OCI-LY7 (cell line): Measurements from ENCODE around the gene NIN. TPM values are rescaled to one million over a fixed set of nuclear protein-coding genes. Genes with fewer than 3 reads are reported as not detected.

ENCODE experiments used
- BruUV-seq: library from RNA; stranded (reverse); fragments of 400-500 nt; replicated peaks from 2 replicates; lab custom pipeline; 2021; lab: Mats Ljungman, UMichigan
- CTCF ChIA-PET: fragments of 300-600 bp; sonication (Branson Sonifier 250); formaldehyde crosslinking; loops from one replicate; lab custom pipeline; 2022; ENCODE audit warnings: antibody characterized with exemption; ENCODE audit not compliant: unreplicated experiment; lab: Charles Lee
- POLR2A ChIA-PET: fragments of 300-600 bp; sonication (Branson Sonifier 250); formaldehyde crosslinking; loops from one replicate; lab custom pipeline; 2022; ENCODE audit warnings: antibody characterized with exemption; lab: Charles Lee
- DNase-seq: peaks from one replicate; pipeline ENCODE4 v3.0.0-alpha.2; 2015; ENCODE audit warnings: low spot score
- H2AFZ ChIP-seq: fragments of 200-600 bp; sonication (generic), shearing (Covaris generic); 2 replicates; pipeline ENCODE4 v1.6.1; 2014; ENCODE audit warnings: mild to moderate bottlenecking, antibody characterized with exemption, low read length, moderate library complexity
- H3K27ac ChIP-seq: fragments of 200-600 bp; sonication (generic); 2 replicates; pipeline ENCODE4 v1.5.1; 2014; ENCODE audit warnings: mixed run types, low read depth, mild to moderate bottlenecking, moderate library complexity, low read length, inconsistent platforms; ENCODE audit not compliant: poor library complexity, severe bottlenecking
- H3K36me3 ChIP-seq: fragments of 200-600 bp; sonication (generic); 2 replicates; pipeline ENCODE4 v1.6.1; 2014; ENCODE audit warnings: mild to moderate bottlenecking, antibody characterized with exemption, low read length, moderate library complexity, mixed read lengths; ENCODE audit not compliant: insufficient read depth
- H3K4me1 ChIP-seq: fragments of 200-600 bp; sonication (generic); 2 replicates; pipeline ENCODE4 v1.5.1; 2014; ENCODE audit warnings: mild to moderate bottlenecking, low read length; ENCODE audit not compliant: insufficient read depth, poor library complexity, severe bottlenecking
- H3K4me2 ChIP-seq: fragments of 200-600 bp; sonication (generic); 2 replicates; pipeline ENCODE4 v1.6.1; 2014; ENCODE audit warnings: mild to moderate bottlenecking, low read length
- H3K4me3 ChIP-seq: fragments of 200-600 bp; sonication (generic); 2 replicates; pipeline ENCODE4 v1.5.1; 2014; ENCODE audit warnings: mild to moderate bottlenecking, low read depth, low read length; ENCODE audit not compliant: poor library complexity, severe bottlenecking
- H3K79me2 ChIP-seq: fragments of 200-600 bp; sonication (generic); 2 replicates; pipeline ENCODE4 v1.6.1; 2016; ENCODE audit warnings: low read depth, mild to moderate bottlenecking, low read length, moderate library complexity, mixed read lengths; ENCODE audit not compliant: insufficient read depth
- H3K9me2 ChIP-seq: fragments of 200-600 bp; sonication (generic); 2 replicates; pipeline ENCODE4 v1.6.1; 2016; ENCODE audit warnings: mild to moderate bottlenecking, low read length, mixed read lengths; ENCODE audit not compliant: insufficient read depth
- H3K9me3 ChIP-seq: fragments of 200-600 bp; sonication (generic); 2 replicates; pipeline ENCODE4 v1.6.1; 2014; ENCODE audit warnings: mild to moderate bottlenecking, mixed run types, low read length, mixed read lengths
- H4K20me1 ChIP-seq: fragments of 200-600 bp; sonication (generic); 2 replicates; pipeline ENCODE4 v1.6.1; 2014; ENCODE audit warnings: mild to moderate bottlenecking, antibody characterized with exemption, low read length, moderate library complexity, mixed read lengths; ENCODE audit not compliant: insufficient read depth
- CTCF ChIP-seq: fragments of 200-600 bp; sonication (generic); conservative IDR thresholded peaks from 2 replicates; pipeline ENCODE4 v1.5.1; 2014; ENCODE audit warnings: mild to moderate bottlenecking, antibody characterized with exemption, low read length, moderate library complexity, mixed read lengths
- EZH2phosphoT487 ChIP-seq: fragments of 200-600 bp; sonication (generic); IDR thresholded peaks from 2 replicates; pipeline ENCODE4 v1.6.1; 2018; ENCODE audit warnings: low read depth, borderline replicate concordance, mild to moderate bottlenecking, mixed run types, antibody characterized with exemption, low read length, moderate library complexity, mixed read lengths
- intact Hi-C: fragments of 100-400 bp; cut with micrococcal nuclease; formaldehyde crosslinking; loops from one replicate; pipeline ENCODE4 v1.10.0; 2022; ENCODE audit not compliant: unreplicated experiment
- total RNA-seq, 2 experiments: library from RNA; depleted of rRNA in 1 of 2; stranded (reverse); fragments of >200 nt in 1 of 2; shearing (Covaris generic) in 1 of 2; gene quantifications; 2 replicates each; pipeline ENCODE4 v1.2.3, GENCODE V29; 2014 to 2022

The NIN gene
- total RNA-seq, 2 experiments from 2014 or later, result 95.3 to 189 TPM

GRCh38 chr14:50677527-50678063, 153.4 kb downstream of the NIN start:
- H3K27ac ChIP-seq, result no peak overlapping the region
- H3K9me3 ChIP-seq, result no peaks in the 10 kb centered on the region
- TF ChIP-seq CTCF (no peak), EZH2phosphoT487 (no peak)
- no peaks in the 10 kb centered on the region for H4K20me1 ChIP-seq
- no TSS peak for BruUV-seq
- H3K79me2 ChIP-seq, result no peaks in the 10 kb centered on the region
- no peaks in the 10 kb centered on the region for H3K9me2 ChIP-seq
- DNase-seq, result peak; percentile 17
- H3K36me3 ChIP-seq, result no peaks in the 10 kb centered on the region
- peak overlapping the region; percentile 1 for H3K4me3 ChIP-seq
- H3K4me1 ChIP-seq, result peaks cover 19% of the 10 kb centered on the region
- intact Hi-C loops, result no loop called here
- POLR2A ChIA-PET, result interaction anchor here (0.5 to 0.9 kb wide), 3 partner anchors 12 to 230 kb away, joined by 3 to 8 read pairs (median 5); no protein-coding TSS in a partner anchor
- H3K4me2 ChIP-seq, result peak overlapping the region; percentile 56
- peak overlapping the region; percentile 66 for H2AFZ ChIP-seq
- CTCF ChIA-PET, result no interaction called here

- H3K9me2 ChIP-seq, result no peaks in the 10 kb centered on the region
- intact Hi-C loops, result no loop called here
- peak overlapping the region; percentile 1 for H3K4me3 ChIP-seq
- H3K4me1 ChIP-seq, result peaks cover 19% of the 10 kb centered on the region
- TF ChIP-seq EZH2phosphoT487 (no peak), CTCF (no peak)
- peak overlapping the region; percentile 66 for H2AFZ ChIP-seq
- no peaks in the 10 kb centered on the region for H4K20me1 ChIP-seq
- no peaks in the 10 kb centered on the region for H3K79me2 ChIP-seq
- H3K4me2 ChIP-seq, result peak overlapping the region; percentile 56
- ChIA-PET POLR2A (interaction anchor here (0.5 to 0.9 kb wide), 4 partner anchors 11 to 231 kb away, joined by 3 to 8 read pairs (median 4); no protein-coding TSS in a partner anchor), CTCF (no interaction called here)
- H3K9me3 ChIP-seq, result no peaks in the 10 kb centered on the region
- no peak for DNase-seq
- no peaks in the 10 kb centered on the region for H3K36me3 ChIP-seq
- H3K27ac ChIP-seq, result no peak overlapping the region
- BruUV-seq, result no TSS peak
Measured at GRCh38 chr14:50676814-50677516, 154.0 kb downstream of the NIN start.

GRCh38 chr14:50675597-50675996, 155.4 kb downstream of the NIN start:
- H3K9me2 ChIP-seq, result no peaks in the 10 kb centered on the region
- no peak overlapping the region for H3K4me3 ChIP-seq
- no peak overlapping the region for H3K27ac ChIP-seq
- DNase-seq, result no peak
- no peak overlapping the region for H2AFZ ChIP-seq
- TF ChIP-seq CTCF (no peak), EZH2phosphoT487 (no peak)
- H3K4me1 ChIP-seq, result peaks cover 19% of the 10 kb centered on the region
- no peaks in the 10 kb centered on the region for H3K79me2 ChIP-seq
- no peaks in the 10 kb centered on the region for H3K9me3 ChIP-seq
- H3K36me3 ChIP-seq, result no peaks in the 10 kb centered on the region
- no peaks in the 10 kb centered on the region for H4K20me1 ChIP-seq
- no peak overlapping the region for H3K4me2 ChIP-seq
- ChIA-PET CTCF (no interaction called here), POLR2A (interaction anchor here (0.6 to 1.5 kb wide), 3 partner anchors 19 to 146 kb away, joined by 3 to 4 read pairs (median 4); no protein-coding TSS in a partner anchor)
- BruUV-seq, result no TSS peak
- intact Hi-C loops, result no loop called here
